Body of pancreas (tissue), 4 donors: ENCODE data around the gene GFM1. TPM values are rescaled to one million over a fixed set of nuclear protein-coding genes. Genes with fewer than 3 reads are reported as not detected.
"Not testable (repeated sequence)": the region's sequence is repeated elsewhere in the genome, so short reads cannot be mapped to it uniquely, and the experiment has no call there.

ENCODE experiments used
- ATAC-seq: fragments of 150-250 bp; one replicate; pipeline ENCODE4 v1.9.1; 2016
- DNase-seq, 4 donors: peaks; one replicate each; pipeline ENCODE4 v3.0.0-alpha.2; 2019
- H3K27ac ChIP-seq, 4 donors: fragments of 200-600 bp; sonication (generic); 1 replicate in 3 of 4; 2 replicates in 1 of 4; pipeline versions ENCODE4 v1.5.1 to v1.6.1; 2016 to 2019; ENCODE audit warnings: mild to moderate bottlenecking in 1 of 4, mixed read lengths in 1 of 4, moderate library complexity in 1 of 4
- H3K27me3 ChIP-seq, 2 donors: fragments of 200-600 bp; sonication (generic); one replicate each; pipeline ENCODE4 v1.6.0; 2016; ENCODE audit warnings: mild to moderate bottlenecking in 1 of 2
- H3K36me3 ChIP-seq, 2 donors: fragments of 200-600 bp; sonication (generic); replicated peaks in 1 of 2; 2 replicates each; pipeline ENCODE4 v1.5.1; 2016; ENCODE audit warnings: low read depth in 2 of 2; ENCODE audit not compliant: insufficient read depth in 1 of 2
- H3K4me1 ChIP-seq: fragments of 200-600 bp; sonication (generic); one replicate; pipeline ENCODE4 v1.6.0; 2016
- H3K4me3 ChIP-seq, 2 donors: fragments of 200-600 bp; sonication (generic); 1 replicate in 1 of 2; 2 replicates in 1 of 2; pipeline ENCODE4 v1.5.1; 2016 to 2019
- H3K9me3 ChIP-seq, 3 donors: fragments of 200-600 bp; sonication (generic); 1 replicate in 2 of 3; 2 replicates in 1 of 3; pipeline ENCODE4 v1.5.1; 2016
- POLR2A ChIP-seq, 3 donors: fragments of 450-650 bp; IDR thresholded peaks; one replicate each; pipeline ENCODE4 v1.6.1; 2016; ENCODE audit warnings: antibody characterized with exemption in 3 of 3, mild to moderate bottlenecking in 2 of 3
- WGBS, 2 donors: methylation state at CpG; one replicate each; pipeline ENCODE4 v1.1.5; 2017; 5-methylcytosine and 5-hydroxymethylcytosine counted together
- intact Hi-C: fragments of 100-400 bp; cut with DNase I; formaldehyde crosslinking; loops from one replicate; pipeline ENCODE4 v1.15.1; 2023
- total RNA-seq, 2 donors: library from RNA; depleted of rRNA; stranded (reverse); fragments of >200 nt; gene quantifications; one replicate each; pipeline ENCODE4 v1.1.0, GENCODE V29; 2016
- TF ChIP-seq, protein P1 (sequence below), 7 experiments: fragments of 450-650 bp in 4 of 7; fragments of 200-600 bp in 3 of 7; sonication (generic) in 3 of 7; IDR thresholded peaks; one replicate each; pipeline ENCODE4 v1.5.1; 2016 to 2019; ENCODE audit warnings: antibody characterized with exemption in 7 of 7

GFM1 gene
- total RNA-seq, 2 donors from 2014 or later, result 25.4 to 53.7 TPM

DNA sequence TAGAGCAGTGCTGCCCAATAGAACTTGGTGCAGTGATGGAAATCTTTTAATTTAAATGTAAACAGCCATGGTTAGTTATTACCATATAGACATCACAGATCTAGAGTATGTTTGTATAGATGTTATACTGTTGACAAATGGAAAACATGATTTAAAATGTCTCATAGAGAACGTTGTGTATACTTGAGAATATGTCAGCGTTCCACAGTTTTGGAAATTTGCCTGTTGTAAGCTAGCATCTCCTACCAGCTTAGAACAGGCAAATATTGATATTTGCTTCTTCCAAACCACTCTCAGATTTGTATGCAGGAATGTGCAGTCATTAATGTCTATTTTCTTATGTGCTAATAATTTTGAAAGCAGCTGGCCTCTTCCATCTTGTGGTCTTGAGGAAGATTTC, 36.5 kb downstream of the GFM1 start:
- intact Hi-C loops, result no loop called here
- 77 to 78% methylated on average over 2 of the region's 2 CpGs for WGBS, 2 donors
- no peaks in the 10 kb centered on the region for H3K36me3 ChIP-seq

DNA sequence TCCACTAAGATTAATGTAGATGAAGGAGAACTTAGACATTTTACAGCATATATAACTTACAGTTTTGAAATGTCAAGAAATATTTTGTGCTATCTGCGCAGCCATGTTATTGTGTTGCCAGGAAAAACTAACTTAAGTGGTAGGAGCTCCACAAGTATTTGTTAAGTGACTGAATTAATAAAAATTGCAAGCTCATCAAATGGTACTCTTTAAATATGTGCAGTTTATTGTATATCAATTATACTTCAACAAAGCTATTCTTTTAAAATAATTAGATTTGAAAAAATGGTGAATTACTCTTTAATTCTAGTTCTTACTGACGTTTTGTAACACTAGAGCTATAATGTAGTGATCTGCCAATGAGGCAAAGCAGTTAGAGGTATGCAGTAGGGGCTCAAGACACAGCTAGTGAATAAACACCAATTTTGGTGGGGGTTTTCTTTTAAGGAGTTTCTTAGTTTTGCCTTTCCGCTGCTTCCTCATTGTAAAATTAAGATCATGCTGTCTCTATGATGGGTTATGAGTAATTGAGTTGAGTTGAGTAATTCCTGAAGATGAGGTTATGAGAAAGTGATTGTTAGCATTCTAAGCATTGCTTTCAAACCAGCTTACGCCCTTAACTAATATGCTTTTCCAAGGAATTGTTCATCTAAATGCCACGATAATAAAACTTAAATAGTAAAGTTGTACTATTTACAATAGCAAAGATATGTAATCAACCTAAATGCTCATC, 39.1 kb downstream of the GFM1 start:
- TF ChIP-seq, protein P1, sequence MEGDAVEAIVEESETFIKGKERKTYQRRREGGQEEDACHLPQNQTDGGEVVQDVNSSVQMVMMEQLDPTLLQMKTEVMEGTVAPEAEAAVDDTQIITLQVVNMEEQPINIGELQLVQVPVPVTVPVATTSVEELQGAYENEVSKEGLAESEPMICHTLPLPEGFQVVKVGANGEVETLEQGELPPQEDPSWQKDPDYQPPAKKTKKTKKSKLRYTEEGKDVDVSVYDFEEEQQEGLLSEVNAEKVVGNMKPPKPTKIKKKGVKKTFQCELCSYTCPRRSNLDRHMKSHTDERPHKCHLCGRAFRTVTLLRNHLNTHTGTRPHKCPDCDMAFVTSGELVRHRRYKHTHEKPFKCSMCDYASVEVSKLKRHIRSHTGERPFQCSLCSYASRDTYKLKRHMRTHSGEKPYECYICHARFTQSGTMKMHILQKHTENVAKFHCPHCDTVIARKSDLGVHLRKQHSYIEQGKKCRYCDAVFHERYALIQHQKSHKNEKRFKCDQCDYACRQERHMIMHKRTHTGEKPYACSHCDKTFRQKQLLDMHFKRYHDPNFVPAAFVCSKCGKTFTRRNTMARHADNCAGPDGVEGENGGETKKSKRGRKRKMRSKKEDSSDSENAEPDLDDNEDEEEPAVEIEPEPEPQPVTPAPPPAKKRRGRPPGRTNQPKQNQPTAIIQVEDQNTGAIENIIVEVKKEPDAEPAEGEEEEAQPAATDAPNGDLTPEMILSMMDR (IDR thresholded peaks at IDR 0.05), result no peak
- TF ChIP-seq POLR2A (IDR thresholded peaks at IDR 0.05), result no peak
- DNase-seq (no peak), ATAC-seq (no peak)
- H3K27me3 ChIP-seq, result no peaks in the 10 kb centered on the region
- no peak overlapping the region for H3K27ac ChIP-seq
- no peaks in the 10 kb centered on the region for H3K36me3 ChIP-seq
- no peaks in the 10 kb centered on the region for H3K4me1 ChIP-seq
- intact Hi-C loops, result no loop called here
- no peak overlapping the region for H3K4me3 ChIP-seq
- 92 to 93% methylated on average over 5 of the region's 5 CpGs for WGBS, 2 donors
- no peaks in the 10 kb centered on the region for H3K9me3 ChIP-seq

More for the DNA sequence above, 36.5 kb downstream of the GFM1 start:
- ATAC-seq, result no peak
- Histone ChIP-seq H3K4me1 (no peaks in the 10 kb centered on the region), H3K27ac (no peak overlapping the region), H3K9me3 (no peaks in the 10 kb centered on the region), H3K27me3 (no peaks in the 10 kb centered on the region), H3K4me3 (no peak overlapping the region)
- no peak for TF ChIP-seq POLR2A (IDR thresholded peaks at IDR 0.05)
- TF ChIP-seq, protein P1 (IDR thresholded peaks at IDR 0.05), result no peak
- DNase-seq, result no peak

- Histone ChIP-seq H3K27me3 (no peaks in the 10 kb centered on the region), H3K9me3 (no peaks in the 10 kb centered on the region), H3K4me3 (no peak overlapping the region), H3K27ac (no peak overlapping the region), H3K4me1 (no peaks in the 10 kb centered on the region), H3K36me3 (no peaks in the 10 kb centered on the region)
- 95 to 96% methylated on average over 2 of the region's 2 CpGs for WGBS, 2 donors
- intact Hi-C loops, result no loop called here
- DNase-seq (no peak), ATAC-seq (no peak)
- TF ChIP-seq, protein P1 (IDR thresholded peaks at IDR 0.05), result no peak
- no peak for TF ChIP-seq POLR2A (IDR thresholded peaks at IDR 0.05)
Observed at GRCh38 chr3:158685159-158685558, 40.8 kb downstream of the GFM1 start.

DNA sequence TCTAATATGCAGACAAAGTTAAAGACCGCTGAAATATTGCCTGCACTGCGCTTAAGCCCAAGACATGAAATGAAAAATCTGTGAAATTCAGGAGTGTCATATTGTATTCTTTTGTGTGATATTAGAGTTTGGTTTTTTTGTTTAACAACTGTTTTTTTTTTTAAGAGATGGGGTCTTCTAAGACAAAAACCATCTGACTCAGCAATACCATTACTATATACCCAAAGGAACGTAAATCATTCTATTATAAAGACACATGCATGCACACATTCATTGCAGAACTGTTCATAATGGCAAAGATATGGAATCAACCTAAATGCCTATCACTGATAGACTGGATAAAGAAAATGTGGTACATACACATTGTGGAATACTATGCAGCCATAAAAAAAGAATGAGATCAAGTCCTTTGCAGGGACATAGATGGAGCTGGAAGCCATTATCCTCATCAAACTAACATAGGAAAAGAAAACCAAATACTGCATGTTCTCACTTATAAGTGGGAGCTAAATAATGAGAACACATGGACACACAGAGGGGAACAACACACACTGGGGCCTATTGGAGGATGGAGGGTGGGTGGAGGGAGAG, 49.6 kb downstream of the GFM1 start:
- DNase-seq, H3K4me1 ChIP-seq, intact Hi-C loops, H3K27ac ChIP-seq, ATAC-seq, H3K27me3 ChIP-seq, H3K9me3 ChIP-seq, H3K36me3 ChIP-seq, H3K4me3 ChIP-seq: not testable (repeated sequence)
- WGBS, 2 donors, result 32 to 100% methylated on average over 3 of the region's 3 CpGs

DNA sequence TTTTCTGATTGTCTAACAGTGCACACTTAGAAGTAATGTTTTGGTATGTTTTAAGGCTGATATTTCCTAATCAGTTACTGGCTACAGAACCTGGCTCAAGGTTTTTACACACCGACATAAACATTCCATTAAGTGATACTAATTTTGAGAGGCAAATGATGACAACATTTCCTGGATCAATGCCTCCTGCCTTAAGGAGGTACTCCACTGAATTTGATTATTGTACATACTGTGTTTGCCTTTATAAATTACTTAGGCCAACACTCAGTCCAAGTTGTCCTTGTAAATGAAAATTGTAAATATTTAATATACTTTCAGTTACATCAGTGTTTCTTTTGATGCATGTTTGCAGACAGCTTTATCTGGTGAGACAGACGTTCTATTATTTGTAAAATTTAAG, 52.3 kb downstream of the GFM1 start:
- no peaks in the 10 kb centered on the region for H3K9me3 ChIP-seq
- ATAC-seq (no peak), DNase-seq (no peak)
- 18 to 20% methylated on average over 2 of the region's 2 CpGs for WGBS, 2 donors
- no peaks in the 10 kb centered on the region for H3K27me3 ChIP-seq
- no peaks in the 10 kb centered on the region for H3K4me1 ChIP-seq
- TF ChIP-seq, protein P1 (IDR thresholded peaks at IDR 0.05), result no peak
- TF ChIP-seq POLR2A (IDR thresholded peaks at IDR 0.05), result no peak
- H3K36me3 ChIP-seq, result peaks cover 0 to 4% of the 10 kb centered on the region in 2 donors
- intact Hi-C loops, result no loop called here
- H3K4me3 ChIP-seq, result no peak overlapping the region
- H3K27ac ChIP-seq, result no peak overlapping the region
